Activated CD8-positive, alpha-beta memory T cell treated with anti-CD3 and anti-CD28 coated beads for 4 hours (primary cell): ENCODE measurements around the gene NDUFS6.
"Not testable (repeated sequence)": the region's sequence is repeated elsewhere in the genome, so short reads cannot be mapped to it uniquely, and the experiment has no call there.

ENCODE experiments used
- DNase-seq, 2 donors: peaks; one replicate each; pipeline ENCODE4 v3.0.0-alpha.2; 2020; ENCODE audit warnings: low read depth in 2 of 2

NDUFS6 gene

DNA sequence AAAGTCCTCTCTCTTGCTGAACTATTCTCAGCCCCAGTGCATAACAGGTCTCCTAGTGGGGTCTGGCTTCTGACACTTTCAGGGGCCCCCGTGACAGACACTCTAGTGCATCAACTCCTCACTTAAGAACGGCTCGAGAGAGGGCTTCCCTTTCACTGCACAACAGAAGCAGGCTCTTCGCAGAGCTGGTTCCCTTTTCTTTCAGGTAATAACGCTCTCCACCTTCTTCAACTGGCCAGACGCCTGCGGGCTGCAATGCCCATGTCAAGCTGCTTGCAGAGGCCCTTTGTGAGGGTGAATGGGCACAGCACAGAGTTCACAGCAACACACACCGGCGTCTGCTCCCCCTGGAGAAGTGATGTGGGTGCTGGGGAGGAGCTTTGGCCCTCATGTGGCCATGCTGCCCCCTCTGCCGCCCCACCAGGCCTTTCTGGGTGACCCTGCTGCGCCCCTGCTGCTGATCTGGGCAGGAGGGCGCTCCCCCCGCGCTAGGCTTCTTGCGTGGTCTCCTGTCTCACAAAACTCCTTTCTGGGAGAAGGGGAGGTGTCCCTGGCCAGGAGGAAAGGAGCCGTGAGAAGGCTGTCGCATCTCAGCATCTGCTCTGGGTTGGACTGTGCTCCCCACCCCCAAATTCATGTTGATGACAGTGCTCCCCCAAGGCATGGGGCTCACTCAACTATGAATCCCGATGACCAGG, 4.0 kb upstream of the NDUFS6 start:
- DNase-seq = no peak

DNA sequence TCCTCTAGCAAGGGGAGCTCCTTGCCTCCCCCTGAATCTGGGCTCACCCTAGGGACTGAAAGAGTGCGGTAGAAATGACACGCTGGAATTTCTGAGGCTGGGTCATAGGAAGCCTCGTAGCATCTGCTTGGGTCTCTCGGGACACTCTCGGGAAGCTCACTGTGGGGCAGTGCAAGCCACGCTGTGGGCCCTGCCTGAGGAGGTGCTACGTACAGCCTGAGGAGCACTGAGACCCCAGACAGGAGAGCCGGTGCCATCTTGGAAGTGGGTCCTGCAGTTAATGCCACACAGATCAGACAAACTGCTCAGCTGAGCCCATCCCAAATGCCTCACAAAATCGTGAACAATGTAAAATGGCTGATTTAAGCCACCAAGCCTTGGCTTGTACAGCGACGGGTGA, 3.4 kb upstream of the NDUFS6 start:
- no peak for DNase-seq

DNA sequence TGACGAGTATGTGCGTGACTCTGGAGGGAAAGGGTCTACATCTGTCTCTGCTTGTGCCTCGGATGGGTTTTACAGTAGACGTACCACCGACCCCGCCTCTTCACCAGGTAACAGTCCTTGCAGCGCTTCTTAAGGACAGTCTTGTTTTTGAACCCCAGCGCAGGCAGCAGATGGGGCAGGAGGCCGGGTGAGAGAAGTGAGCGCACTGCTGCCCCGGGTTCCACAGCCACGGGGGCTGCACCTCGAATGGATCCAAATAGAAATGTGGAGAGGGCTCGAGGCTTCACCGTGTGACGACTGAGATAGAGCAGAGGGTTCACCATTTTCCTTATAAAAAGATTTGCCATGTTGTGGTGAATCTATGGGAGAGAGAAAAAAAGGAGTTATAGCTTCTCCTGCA, 2.6 kb upstream of the NDUFS6 start:
- not testable (repeated sequence) for DNase-seq

DNA sequence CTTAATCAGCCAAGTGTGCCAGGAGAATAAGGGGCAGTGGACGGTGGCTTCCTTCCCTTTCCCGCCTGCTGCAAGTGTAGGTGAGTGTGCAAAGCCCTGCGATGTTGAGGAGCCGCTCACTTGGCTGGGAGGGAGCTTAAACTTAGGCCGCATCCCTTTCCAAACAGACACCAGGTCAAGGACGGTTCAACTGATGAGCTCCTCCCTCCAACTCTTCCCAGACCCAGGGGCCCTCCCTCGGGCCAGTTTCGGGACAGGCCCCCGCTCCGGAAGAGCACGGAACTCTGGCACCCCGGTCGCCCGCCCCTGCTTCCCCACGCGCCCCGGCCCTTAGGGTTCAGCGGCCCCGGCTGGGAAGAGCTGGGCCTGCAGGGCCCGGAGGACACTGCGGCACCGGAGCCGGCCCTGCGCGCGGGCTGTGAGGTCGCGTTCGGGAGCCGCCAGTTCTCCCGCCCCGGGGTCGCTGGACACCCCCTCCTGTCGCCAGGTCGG, 2.1 kb upstream of the NDUFS6 start:
- DNase-seq = no peak

DNA sequence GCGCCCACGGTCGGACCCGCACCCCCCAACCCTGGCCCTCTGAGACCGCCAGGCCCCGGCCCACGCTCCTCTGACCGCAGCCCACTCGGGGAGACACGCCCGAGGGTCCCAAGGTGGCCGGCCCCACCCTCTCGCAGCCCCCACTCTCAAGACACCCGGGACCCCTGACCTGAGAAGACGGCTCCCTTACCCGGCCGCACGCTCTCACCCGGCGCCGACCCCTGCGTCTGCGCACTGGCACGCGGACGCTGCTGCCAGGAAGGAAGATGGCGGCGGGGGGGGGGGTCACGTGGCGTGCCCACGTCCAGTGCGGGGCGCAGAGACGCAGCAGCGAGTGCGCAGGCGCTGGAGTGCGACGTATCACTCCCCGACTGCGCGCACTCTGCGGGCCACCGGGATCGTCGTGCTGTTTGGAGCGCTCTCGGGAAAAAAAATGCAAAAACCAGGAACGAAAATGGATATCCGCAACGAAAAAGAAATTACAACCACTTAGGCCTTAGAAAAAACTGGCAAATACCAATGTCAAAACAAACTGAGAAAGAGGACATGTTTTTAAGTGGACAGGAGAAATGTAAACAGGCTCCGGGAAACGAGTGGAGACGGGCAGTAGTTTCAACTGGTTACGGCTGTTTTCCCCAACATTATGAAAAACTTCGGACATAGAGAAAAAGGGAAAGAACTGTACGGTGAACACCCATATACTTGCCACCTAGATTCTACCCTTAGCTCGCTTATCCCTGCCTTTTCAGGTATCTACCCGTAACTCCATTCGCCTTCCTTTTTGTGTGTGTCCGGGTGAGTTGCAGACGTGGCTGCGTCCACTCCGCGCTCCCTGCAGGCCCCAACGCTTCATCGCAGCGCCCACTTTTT, 1.4 kb upstream of the NDUFS6 start, which contains the start of gene MRPL36:
Gene MRPL36 (minus strand): TSS at position 236 of the 870 bp plus-strand sequence. CDS start 902 bp downstream, outside the sequence.
- DNase-seq = peak; percentile 87

DNA sequence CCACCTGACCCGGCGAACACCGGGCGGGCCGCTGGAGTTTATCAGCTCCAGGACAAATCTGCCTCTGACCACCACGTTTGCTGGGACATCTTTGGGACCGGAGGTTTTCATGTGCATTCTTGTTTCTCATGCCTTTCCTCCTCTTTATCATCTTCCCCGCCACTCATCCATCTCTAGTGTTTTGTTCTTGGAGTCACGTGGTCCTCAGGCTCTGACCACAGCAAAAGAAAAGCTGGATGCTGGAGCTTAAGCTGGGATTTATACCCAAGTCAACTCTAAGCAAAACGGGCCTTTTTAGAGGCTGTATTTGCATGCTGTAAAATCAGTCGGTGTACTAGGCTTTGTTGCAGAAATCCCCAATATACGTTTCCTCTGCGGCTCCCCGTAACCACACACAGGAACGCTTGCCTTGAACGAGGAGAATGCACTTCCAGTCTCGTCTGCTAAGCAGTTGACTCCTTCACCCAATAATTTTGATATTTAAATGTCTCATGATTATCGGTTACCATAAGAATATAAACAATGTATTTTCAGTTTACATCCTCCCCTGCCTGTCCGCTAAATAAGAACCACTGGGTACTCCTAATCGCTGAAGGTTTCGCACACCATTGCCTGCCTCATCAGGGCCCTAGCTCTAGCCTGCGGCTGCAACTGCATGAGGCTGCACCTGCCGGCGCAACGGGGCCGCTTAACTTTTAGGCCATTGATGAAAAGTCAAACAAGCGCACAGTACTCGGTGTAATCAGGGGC, 560 bp upstream of the NDUFS6 start:
- DNase-seq = no peak

DNA sequence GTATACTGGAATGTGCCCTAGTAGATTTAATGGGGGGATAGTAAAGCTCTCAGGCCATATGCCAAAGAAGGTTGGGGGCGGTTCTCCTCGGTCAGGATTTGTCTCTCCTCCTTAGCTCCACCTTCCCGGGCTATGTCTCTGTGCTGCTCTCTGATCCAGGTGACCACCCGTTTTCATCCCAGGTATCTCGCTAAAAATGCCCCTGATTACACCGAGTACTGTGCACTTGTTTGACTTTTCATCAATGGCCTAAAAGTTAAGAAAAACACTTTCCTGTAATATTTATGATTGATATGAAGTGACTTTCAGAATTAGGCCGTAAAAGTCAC, 724 bp downstream of the NDUFS6 start:
- DNase-seq = no peak

DNA sequence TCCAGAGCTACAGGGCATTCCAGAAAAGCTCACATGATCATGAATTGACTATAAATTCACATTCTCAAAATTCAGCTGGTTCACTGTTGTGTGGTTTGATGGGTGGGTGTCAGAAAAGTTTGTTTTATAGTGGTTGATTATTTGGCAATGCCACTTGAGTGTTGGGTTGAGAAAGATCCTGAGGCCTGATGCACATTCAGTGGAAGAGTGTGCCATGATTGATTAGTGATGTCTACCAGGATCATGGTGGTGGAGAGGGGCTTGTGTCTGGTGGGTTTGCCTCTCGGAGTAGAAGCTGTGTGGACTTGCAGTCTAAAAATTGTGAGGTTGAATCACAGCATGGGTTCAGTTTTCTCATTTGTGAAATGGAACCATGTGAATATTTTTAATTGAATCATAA, 2.0 kb downstream of the NDUFS6 start:
- DNase-seq = no peak

DNA sequence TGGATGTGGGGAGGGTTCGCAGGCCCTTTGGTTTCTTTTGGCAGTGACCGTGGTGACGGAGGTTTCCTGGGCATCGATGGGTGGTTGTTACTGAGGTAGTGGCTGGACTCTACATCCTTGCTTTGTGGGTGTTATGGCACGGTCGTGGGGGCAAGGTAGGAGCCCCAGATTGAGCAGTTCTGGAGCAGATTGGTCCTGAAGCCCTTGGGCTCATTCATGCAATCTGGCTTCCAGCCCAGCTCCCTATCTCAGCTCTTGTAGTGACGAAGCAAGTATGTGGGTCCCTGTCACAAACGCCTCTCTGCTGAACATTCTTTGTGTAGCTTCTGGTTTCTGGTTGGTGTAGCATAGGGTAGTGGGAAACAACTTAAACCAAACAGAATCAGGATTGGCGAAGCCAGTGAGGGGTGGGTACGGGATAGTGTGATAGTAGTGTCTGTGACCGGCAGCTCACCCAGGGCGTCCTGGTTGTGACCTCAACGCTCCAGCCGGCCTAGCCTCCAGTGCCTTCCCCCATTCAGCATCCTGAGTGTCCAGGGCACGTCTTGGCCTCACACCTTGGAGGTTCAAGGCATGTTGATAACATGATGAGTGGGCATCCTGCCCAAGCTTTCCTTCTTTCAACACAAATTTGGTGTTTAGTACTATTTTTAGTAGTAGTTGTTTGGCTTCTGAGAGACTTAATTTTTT, 2.9 kb downstream of the NDUFS6 start:
- no peak for DNase-seq

DNA sequence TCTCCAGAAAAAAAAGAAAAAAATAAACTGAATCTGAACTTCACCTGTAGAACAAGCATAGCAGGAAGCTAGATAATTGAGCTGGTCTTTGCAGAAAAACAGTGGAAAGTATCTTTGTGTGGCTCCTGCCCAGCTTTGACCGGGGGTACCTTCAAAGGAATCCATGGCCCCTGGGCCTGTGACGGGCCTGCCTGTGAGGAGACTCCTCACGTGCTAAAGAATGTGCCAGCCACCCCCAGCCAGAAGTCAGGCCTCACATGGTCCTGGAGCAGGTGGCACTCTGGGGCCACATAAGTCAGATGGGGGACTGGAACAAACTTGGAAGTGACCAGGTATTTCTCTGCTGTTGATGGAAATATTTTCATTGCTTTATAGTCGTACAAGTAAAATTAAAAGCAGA, 4.1 kb downstream of the NDUFS6 start:
- DNase-seq = no peak

DNA sequence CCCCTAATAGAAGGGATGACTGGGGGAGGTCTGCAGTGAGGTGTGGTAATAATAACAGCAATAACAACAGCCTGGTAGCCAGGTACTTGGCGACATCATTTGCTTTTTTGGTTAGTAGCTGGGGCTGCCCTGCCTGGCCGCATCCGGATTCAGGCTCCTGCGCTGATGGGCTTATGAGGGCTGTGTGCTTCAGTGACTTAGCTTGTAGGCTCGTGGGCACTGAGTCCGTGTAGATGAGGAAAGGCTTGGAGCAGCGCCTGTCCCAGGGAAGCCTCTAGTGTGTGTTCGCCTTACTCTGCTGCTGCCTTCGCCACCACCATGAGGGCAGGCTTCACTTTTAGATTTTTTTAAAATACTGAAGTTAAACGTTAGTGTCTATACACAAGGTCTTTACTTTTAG, 4.5 kb downstream of the NDUFS6 start:
- no peak for DNase-seq

DNA sequence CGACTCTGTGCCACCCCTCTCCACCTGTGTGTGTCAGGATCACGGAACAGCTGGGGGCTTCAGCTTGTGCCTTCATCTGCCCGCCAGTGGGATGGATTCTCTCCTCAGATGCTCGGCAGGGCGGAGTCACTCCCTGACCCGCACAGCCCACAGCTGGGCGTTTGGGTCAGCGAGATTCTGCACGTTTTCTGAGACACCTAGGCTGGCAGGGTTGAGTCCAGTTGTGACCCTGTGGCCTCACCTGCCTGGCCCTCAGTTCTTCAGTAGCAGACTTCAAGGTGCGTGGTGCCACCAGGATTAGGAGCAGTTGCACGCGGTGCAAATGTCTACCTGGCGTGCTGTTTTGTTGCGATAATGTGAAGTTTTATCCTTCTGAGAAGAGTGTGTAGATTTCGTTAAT, 5.0 kb downstream of the NDUFS6 start:
- DNase-seq = no peak

DNA sequence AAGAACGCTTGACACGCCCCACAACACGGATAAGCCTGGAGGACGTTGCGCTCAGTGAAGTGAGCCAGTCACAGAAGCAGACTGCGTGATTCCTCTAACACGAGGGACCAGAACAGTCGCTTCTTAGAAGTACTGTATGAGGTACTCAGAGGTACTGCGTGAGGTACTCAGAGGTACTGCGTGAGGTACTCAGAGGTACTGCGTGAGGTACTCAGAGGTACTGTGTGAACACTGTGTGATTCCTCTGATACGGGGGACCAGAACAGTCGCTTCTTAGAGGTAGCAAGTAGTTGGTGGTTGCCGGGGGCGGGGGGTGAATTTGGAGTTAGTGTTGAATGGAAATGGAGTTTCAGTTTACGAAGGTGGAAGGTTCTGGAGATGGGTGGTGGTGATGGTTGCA, 5.8 kb downstream of the NDUFS6 start:
- DNase-seq = no peak

DNA sequence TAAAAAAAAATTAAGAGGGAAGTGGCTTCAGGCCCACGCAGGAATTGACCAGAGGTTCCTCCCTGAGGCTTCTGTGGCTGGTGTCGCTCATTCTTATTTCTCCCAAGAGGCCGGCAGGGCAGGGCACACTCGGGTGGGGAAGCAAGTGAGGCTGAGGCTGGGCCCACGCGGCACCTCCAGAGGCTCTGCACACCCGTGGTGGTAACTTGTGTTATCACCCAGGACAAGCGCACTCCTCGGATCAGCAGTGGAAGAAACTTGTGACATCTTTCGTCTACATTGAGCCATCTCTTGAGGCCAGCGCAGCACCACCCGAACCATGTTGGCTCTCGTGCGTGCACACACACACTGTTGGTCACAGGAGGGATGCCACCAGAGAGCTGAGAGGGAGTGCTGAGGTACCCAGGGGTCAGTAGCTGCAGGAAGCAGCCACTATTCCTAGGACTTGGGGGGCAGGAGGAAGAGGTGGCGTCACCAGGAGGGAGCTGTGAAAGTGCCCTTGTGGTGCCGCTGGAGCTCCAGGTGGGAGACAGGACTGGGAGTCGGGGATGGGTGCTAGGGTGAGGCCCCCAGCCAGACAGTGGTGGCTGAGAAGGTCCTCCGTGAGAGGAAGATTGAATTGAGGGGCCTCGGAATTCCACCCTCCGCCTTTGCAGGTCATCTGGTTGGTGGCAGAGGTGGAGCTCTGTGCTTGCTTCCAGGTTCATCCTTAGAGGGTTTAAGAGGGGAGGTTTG, 6.4 kb downstream of the NDUFS6 start:
- no peak for DNase-seq

DNA sequence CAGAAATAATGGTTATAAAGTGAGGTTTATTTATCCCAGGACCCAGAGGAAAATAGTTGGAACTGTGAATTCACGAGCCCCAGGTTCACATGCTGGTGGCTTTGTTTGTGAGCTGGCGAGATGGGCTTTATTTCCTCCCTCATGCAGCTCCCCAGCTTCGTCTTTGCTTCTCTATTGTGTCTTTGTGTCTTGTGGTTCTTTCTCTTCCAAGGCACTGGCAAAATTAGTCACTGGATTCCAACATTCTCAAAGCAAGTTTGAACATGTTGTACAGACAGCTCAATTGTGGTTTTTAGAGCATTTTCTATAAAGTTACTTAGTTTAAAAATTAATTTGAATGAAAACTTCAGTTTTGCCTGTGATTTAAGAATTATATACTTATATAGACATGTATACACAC, 7.2 kb downstream of the NDUFS6 start:
- no peak for DNase-seq

DNA sequence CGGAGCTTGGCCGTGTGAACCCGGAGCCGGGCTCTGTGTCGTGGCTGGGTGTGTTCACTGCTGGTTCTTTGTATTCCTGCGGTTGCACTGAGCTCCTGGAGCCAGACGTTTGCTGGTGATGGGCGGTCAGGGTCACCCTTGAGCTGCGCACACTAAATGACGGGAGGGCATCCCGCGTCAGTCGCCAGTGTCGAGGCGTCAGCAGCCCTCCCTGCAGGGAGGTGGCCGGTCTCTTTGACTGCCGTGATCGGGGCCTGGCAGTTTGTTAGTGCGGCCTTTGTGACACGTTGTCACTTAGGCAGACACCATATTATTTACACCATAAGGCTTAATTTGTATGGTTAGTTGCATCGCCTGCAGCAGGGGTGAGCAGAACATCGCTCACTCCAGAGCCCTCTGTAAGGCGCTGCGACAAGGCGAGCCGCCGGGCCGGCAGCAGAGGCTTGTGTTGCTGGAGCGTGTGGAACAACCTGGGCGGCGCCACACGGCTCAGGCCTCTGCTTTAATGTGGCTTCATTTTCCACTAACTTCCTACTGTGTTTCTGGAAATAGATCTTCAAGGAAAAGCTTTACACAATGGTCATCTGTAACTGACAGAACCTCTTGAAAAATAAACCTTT, 8.3 kb downstream of the NDUFS6 start:
- DNase-seq = no peak

DNA sequence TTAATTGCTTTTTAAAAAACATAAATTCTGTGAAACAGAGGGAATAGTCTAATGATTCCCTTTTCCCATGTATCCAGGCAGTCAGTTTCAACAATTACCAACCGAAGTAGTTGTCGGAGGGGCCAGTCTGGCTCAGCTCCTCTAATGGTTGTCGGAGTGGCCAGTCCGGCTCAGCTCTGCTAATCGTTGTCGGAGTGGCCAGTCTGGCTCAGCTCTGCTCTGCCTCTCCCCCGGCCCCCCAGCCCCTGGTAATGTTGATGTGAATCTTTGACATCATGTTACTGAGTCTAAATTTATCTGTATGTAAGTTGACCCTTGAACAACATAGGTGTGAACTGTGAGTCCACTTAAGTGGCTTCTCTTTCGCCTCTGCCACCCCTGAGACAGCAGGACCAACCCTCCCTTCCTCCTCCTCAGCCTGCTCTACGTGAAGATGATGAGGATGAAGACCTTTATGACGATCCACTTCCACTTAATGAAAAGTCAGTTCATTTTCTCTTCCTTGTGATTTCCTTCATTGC, 9.4 kb downstream of the NDUFS6 start:
- DNase-seq = no peak

DNA sequence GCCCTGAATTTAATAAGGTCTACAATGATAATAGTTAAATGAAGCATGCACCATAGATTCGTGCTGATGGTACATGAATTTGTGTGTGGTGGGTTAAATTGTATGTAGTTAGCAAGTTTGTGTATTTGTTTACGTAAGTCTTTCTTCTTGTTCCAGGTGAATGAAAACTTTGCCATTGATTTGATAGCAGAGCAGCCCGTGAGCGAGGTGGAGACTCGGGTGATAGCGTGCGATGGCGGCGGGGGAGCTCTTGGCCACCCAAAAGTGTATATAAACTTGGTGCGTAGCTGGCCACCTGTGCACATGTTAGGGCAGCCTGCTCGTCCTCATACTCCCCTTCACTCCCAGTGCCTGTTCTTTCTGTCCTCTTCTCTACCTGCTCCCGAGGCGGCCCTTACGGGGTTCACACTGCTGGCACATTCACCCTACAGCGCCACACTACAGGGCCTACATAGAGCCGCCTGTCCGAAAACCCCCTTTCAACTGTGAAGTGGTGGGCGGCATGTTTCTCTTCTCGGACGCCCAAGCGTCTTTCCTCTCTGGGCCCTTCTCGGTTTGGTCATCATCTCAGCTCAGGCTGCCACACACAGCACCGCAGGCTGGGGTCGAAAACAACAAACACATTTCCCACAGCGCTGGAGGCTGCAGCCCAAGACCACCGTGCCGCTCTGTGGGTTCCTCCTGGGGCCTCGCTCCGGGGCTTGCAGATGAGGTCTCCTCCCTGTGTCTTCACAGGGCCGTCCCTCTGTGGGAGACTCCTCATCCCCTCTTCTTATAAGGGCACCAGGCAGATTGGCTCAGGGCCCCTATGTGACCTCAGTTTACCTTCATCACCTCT, 13.2 kb downstream of the NDUFS6 start:
- DNase-seq = no peak

DNA sequence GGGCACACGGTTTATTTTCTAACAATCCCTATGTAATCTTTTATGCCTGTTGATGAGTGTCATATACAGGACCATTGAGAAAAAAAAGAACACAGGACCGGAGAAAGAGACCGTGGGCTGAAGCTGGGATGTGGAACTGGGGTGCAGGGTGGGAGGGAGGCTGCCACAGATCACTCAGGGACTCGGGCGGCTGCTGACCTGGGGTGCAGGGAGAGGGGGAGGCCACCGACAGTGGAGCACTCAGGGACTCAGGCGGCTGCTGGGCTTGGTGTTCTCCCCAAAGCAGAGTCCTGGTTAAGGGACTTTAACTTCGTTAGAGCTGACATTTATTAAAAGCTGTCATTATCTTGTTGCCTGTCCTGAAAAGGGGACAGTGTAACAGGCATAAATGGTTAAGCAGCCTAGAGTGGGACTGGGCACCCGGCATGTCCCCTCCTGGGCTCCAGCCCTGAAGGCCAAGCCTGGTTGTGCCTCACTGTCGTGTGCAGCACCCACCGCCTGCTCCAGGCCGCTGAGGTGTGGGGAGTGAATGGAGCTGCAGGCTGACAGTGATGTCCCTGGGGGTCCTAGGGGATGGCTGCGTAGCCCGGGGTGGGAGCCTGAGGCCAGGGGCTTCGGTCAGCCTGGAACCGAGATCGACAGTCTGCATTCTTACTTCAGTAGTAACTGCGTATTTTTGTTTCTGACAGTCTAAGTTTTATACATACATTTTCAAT, 14.0 kb downstream of the NDUFS6 start:
- DNase-seq = no peak
